Measurements from ENCODE around the gene YLPM1.

DNA sequence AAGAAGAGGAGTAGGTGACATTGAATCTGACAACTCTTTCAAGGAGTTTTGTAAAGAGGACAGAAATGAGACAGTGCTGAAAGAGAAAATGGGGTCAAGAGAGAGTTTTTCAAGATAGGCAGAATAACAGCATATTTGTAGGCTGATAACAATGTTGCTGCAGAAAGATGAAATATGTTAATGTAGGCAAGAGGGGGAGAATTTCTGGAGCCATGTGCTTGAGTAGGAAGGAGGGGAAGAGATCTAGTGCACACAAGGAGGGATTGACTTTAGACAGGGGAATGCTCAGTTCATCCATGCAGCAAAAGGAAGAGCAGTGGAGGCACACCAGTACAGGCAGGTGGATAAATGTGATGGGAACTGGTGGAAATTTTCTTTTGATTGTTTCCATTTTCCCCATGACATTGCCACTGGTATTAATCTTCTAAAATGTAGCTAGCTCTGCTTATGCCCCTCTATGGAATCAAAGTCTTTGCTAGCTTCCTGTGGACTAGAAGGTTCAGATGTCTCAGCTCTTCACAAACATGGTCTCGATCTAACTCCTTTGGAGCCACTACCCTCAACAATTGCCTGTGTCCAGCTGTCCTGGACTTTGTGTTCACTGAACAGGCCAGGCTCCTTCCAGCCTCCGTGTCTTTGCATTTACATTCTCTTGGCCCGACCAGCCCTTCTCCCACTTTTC, 103.7 kb downstream of the YLPM1 start:
- TF ChIP-seq, protein P1, sequence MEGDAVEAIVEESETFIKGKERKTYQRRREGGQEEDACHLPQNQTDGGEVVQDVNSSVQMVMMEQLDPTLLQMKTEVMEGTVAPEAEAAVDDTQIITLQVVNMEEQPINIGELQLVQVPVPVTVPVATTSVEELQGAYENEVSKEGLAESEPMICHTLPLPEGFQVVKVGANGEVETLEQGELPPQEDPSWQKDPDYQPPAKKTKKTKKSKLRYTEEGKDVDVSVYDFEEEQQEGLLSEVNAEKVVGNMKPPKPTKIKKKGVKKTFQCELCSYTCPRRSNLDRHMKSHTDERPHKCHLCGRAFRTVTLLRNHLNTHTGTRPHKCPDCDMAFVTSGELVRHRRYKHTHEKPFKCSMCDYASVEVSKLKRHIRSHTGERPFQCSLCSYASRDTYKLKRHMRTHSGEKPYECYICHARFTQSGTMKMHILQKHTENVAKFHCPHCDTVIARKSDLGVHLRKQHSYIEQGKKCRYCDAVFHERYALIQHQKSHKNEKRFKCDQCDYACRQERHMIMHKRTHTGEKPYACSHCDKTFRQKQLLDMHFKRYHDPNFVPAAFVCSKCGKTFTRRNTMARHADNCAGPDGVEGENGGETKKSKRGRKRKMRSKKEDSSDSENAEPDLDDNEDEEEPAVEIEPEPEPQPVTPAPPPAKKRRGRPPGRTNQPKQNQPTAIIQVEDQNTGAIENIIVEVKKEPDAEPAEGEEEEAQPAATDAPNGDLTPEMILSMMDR (IDR thresholded peaks at IDR 0.05; ENCODE audit: insufficient read depth, low read depth, low read length): no peak
- no peak for TF ChIP-seq EZH2 (IDR thresholded peaks at IDR 0.05; ENCODE audit: insufficient read depth, low read length)
